Loucy (cell line): ENCODE data around the gene C4B.
A peak's percentile ranks its signal among the peaks of the same experiment; 100 is the strongest.
"Not testable (repeated sequence)": the region's sequence is repeated elsewhere in the genome, so short reads cannot be mapped to it uniquely, and the experiment has no call there.

Experiments
- H2AFZ ChIP-seq: fragments of 200-600 bp; sonication (generic); 2 replicates; pipeline ENCODE4 v1.6.0; 2016; ENCODE audit warnings: antibody characterized with exemption, mild to moderate bottlenecking, low read length, moderate library complexity
- H3F3A ChIP-seq: fragments of 200-600 bp; 2 replicates; pipeline ENCODE4 v1.6.0; 2016; ENCODE audit warnings: antibody characterized with exemption, low read depth, mild to moderate bottlenecking
- H3K27me3 ChIP-seq: fragments of 200-600 bp; sonication (generic); 2 replicates; pipeline ENCODE4 v1.6.1; 2014; ENCODE audit warnings: low read length, mild to moderate bottlenecking; ENCODE audit not compliant: insufficient read depth, poor library complexity, severe bottlenecking
- H3K36me3 ChIP-seq: fragments of 200-600 bp; sonication (generic); 2 replicates; pipeline ENCODE4 v1.6.1; 2016; ENCODE audit warnings: low read length; ENCODE audit not compliant: insufficient read depth
- H3K4me1 ChIP-seq: fragments of 200-600 bp; sonication (generic); 2 replicates; pipeline ENCODE4 v1.5.1; 2014; ENCODE audit warnings: low read length, mild to moderate bottlenecking; ENCODE audit not compliant: insufficient read depth, poor library complexity, severe bottlenecking
- H3K4me2 ChIP-seq: fragments of 200-600 bp; sonication (generic); 2 replicates; pipeline ENCODE4 v1.6.0; 2014; ENCODE audit warnings: antibody characterized with exemption, low read length, low read depth, mild to moderate bottlenecking; ENCODE audit not compliant: poor library complexity, severe bottlenecking
- H3K4me3 ChIP-seq: fragments of 200-600 bp; sonication (generic); 2 replicates; pipeline ENCODE4 v1.5.1; 2014; ENCODE audit warnings: low read length, mild to moderate bottlenecking, mixed read lengths; ENCODE audit not compliant: poor library complexity, severe bottlenecking
- H3K79me2 ChIP-seq: fragments of 200-600 bp; sonication (generic); 2 replicates; pipeline ENCODE4 v1.6.1; 2014; ENCODE audit warnings: low read length; ENCODE audit not compliant: insufficient read depth
- H3K9ac ChIP-seq: fragments of 200-600 bp; sonication (generic); 2 replicates; pipeline ENCODE4 v1.6.0; 2014; ENCODE audit warnings: mild to moderate bottlenecking, low read depth, low read length, moderate library complexity; ENCODE audit not compliant: poor library complexity, severe bottlenecking
- H3K9me2 ChIP-seq: fragments of 200-600 bp; sonication (generic); replicated peaks from 2 replicates; pipeline ENCODE4 v1.6.1; 2016; ENCODE audit warnings: low read depth, low read length, mixed read lengths
- H3K9me3 ChIP-seq: fragments of 200-600 bp; sonication (generic); 2 replicates; pipeline ENCODE4 v1.6.1; 2014; ENCODE audit warnings: mild to moderate bottlenecking, antibody characterized with exemption, low read length, low read depth; ENCODE audit not compliant: insufficient read depth
- H4K20me1 ChIP-seq: fragments of 200-600 bp; sonication (generic); 2 replicates; pipeline ENCODE4 v1.6.0; 2014; ENCODE audit warnings: antibody characterized with exemption, low read length, mild to moderate bottlenecking; ENCODE audit not compliant: insufficient read depth, poor library complexity, severe bottlenecking
- EZH2phosphoT487 ChIP-seq: fragments of 200-600 bp; IDR thresholded peaks from 2 replicates; pipeline ENCODE4 v1.6.1; 2018; ENCODE audit warnings: antibody characterized with exemption, mild to moderate bottlenecking, moderate library complexity, borderline replicate concordance
- TF ChIP-seq, protein P1 (sequence below): fragments of 200-600 bp; sonication (generic); conservative IDR thresholded peaks from 2 replicates; pipeline ENCODE4 v1.5.1; 2014; ENCODE audit warnings: mild to moderate bottlenecking, antibody characterized with exemption, low read length

C4B gene

DNA sequence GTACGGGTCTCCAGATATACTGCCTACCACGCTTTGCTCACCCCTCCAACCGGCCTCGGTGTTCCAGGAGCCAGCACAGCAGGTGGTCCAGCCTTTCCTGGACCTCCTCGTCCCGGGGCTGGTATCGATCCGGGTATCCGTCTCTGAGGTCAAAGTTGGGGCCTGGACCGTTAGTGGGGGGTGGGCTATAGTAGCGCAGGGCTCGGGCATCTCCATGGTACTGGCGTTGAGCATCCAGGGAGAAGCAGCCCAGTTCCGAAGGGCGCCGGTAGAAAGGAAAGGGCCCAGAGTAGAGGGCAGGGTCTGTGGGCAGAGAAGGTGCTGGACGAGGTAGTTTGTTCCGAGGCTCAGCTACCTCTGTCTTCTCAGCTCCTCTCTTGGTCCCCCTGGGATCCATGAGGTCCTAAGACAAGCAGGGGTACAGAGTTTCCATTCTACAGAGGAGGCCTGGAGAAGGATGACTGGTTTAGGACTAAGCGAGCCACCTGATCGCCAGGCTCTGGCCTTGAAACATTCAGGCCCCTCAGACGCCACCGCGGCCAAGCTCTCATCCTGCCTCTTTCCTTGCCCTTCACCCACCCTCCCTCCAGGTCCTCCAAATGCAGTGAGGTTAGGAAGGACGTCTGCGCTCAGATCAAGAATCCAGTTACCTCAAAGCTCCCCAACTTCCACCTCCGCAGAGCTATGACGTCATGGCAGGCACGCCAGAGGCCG lies 43.2 kb upstream of the C4B start:
- TF ChIP-seq, protein P1, sequence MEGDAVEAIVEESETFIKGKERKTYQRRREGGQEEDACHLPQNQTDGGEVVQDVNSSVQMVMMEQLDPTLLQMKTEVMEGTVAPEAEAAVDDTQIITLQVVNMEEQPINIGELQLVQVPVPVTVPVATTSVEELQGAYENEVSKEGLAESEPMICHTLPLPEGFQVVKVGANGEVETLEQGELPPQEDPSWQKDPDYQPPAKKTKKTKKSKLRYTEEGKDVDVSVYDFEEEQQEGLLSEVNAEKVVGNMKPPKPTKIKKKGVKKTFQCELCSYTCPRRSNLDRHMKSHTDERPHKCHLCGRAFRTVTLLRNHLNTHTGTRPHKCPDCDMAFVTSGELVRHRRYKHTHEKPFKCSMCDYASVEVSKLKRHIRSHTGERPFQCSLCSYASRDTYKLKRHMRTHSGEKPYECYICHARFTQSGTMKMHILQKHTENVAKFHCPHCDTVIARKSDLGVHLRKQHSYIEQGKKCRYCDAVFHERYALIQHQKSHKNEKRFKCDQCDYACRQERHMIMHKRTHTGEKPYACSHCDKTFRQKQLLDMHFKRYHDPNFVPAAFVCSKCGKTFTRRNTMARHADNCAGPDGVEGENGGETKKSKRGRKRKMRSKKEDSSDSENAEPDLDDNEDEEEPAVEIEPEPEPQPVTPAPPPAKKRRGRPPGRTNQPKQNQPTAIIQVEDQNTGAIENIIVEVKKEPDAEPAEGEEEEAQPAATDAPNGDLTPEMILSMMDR: no peak
- TF ChIP-seq EZH2phosphoT487: no peak

DNA sequence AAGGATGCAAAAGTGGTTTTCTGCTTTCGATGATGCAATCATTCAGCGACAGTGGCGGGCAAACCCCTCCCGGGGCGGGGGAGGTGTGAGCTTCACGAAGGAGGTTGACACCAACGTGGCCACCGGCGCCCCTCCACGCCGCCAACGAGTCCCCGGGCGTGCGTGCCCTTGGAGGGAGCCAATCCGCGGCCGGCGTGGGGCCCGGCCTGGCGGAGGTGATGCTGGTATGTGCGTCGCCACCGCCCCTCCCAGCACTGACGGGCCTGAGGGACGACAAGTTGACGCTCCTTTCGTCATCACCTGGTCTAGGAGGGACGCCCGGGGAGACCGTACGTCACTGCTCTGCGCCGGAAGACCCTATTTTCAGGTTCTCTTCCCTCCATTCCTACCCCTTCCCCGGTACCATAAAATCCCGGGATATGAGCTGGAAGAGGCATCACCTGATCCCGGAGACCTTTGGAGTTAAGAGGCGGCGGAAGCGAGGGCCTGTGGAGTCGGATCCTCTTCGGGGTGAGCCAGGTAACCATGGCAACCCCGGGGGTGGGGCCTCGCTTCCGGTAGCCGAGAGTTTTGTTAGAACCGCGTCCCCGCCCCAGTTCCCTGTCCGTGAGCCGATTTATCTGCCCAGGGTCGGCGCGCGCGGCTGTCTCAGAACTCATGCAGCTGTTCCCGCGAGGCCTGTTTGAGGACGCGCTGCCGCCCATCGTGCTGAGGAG lies 42.4 kb upstream of the C4B start, which contains the start of gene DXO:
Gene DXO (minus strand): TSS at position 146 of the 716 bp plus-strand sequence. CDS start 463 bp downstream, outside the sequence.
- H3F3A ChIP-seq: no peaks in the 10 kb centered on the region
- H4K20me1 ChIP-seq: no peaks in the 10 kb centered on the region
- peaks cover 20% of the 10 kb centered on the region for H3K4me1 ChIP-seq
- peak within 1 kb of the TSS; percentile 92 for H3K4me3 ChIP-seq
- H3K9me3 ChIP-seq: no peaks in the 10 kb centered on the region
- H2AFZ ChIP-seq: peak within 1 kb of the TSS; percentile 83
- H3K36me3 ChIP-seq: peaks cover 21% of the 10 kb centered on the region; the same call in 1 of the 2 replicates
- H3K27me3 ChIP-seq: no peaks in the 10 kb centered on the region
- peaks cover 36% of the 10 kb centered on the region for H3K79me2 ChIP-seq
- no peaks in the 10 kb centered on the region for H3K9me2 ChIP-seq
- TF ChIP-seq, protein P1: no peak
- TF ChIP-seq EZH2phosphoT487: no peak
- H3K9ac ChIP-seq: peak within 1 kb of the TSS; percentile 88
- H3K4me2 ChIP-seq: peak within 1 kb of the TSS; percentile 95

More for the DNA sequence above, 43.2 kb upstream of the C4B start:
- Histone ChIP-seq H2AFZ (peak overlapping the region; percentile 83), H3K9me2 (no peaks in the 10 kb centered on the region), H3K4me1 (peaks cover 20% of the 10 kb centered on the region), H3K9me3 (no peaks in the 10 kb centered on the region), H4K20me1 (no peaks in the 10 kb centered on the region), H3K9ac (peak overlapping the region; percentile 88), H3K4me3 (peak overlapping the region; percentile 92), H3K27me3 (no peaks in the 10 kb centered on the region), H3K4me2 (peak overlapping the region; percentile 95), H3K79me2 (peaks cover 36% of the 10 kb centered on the region), H3F3A (no peaks in the 10 kb centered on the region), H3K36me3 (peaks cover 28% of the 10 kb centered on the region; the same call in 1 of the 2 replicates)

DNA sequence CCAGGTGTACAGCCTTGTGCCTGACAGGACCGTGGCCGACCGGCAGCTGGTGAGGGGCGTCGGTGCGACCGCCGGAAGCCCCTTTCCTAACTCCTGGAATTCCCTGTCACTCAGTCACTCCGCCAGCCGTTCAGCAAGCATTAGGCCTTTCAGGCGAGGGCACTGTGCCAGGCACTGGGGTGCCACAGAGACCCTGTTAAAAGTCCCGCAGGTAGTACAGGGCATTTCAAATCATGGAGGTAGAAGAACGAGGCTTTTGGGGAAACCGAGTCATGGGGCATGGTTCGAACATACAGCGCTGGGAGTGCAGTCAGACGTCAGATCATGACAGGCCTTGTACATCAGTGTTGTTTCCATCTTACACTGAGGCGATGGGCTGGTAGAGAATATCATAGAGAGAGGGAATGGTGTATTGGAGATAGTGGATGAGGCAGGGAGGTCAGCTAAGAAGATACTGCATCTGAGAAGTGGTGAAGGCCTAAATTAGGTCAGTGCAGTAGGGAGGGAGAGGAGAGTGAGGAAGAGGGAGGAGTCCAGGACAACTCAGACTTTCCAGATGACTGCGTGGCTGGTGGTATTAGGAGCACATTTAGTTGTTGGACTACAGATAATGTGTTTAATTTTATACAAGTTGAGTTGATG lies 41.8 kb upstream of the C4B start:
- Histone ChIP-seq H3K4me2 (peak overlapping the region; percentile 95), H3F3A (no peaks in the 10 kb centered on the region), H3K4me1 (peaks cover 20% of the 10 kb centered on the region), H3K79me2 (peaks cover 36% of the 10 kb centered on the region), H3K27me3 (no peaks in the 10 kb centered on the region), H3K9ac (peak overlapping the region; percentile 88), H3K9me2 (no peaks in the 10 kb centered on the region), H3K36me3 (peaks cover 14% of the 10 kb centered on the region; the same call in 1 of the 2 replicates), H2AFZ (peak overlapping the region; percentile 83), H3K9me3 (no peaks in the 10 kb centered on the region), H4K20me1 (no peaks in the 10 kb centered on the region), H3K4me3 (peak overlapping the region; percentile 92)
- no peak for TF ChIP-seq EZH2phosphoT487
- TF ChIP-seq, protein P1: no peak

DNA sequence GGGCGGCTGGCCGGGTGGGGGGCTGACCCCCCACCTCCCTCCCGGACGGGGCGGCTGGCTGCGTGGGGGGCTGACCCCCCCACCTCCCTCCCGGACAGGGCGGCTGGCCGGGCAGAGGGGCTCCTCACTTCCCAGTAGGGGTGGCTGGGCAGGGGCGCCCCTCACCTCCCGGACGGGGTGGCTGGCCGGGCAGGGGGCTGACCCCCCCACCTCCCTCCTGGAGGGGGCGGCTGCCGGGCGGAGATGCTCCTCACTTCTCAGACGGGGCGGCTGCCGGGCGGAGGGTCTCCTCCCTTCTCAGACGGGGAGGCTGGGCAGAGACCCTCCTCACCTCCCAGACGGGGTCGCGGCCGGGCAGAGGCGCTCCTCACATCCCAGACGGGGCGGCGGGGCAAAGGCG lies 38.5 kb upstream of the C4B start:
- not testable (repeated sequence) for H3F3A ChIP-seq, H3K36me3 ChIP-seq, H3K9ac ChIP-seq, H3K4me2 ChIP-seq, H3K4me3 ChIP-seq, H3K9me2 ChIP-seq, H3K27me3 ChIP-seq, H4K20me1 ChIP-seq, H2AFZ ChIP-seq, H3K9me3 ChIP-seq
- Histone ChIP-seq H3K4me1 (peaks cover 27% of the 10 kb centered on the region), H3K79me2 (peaks cover 27% of the 10 kb centered on the region)
